ENCODE measurements around the gene MBTPS2. TPM values are rescaled to one million over a fixed set of nuclear protein-coding genes. Genes with fewer than 3 reads are reported as not detected.

The MBTPS2 gene
- 10 to 100 TPM; 14.0 to 14.4 TPM for total RNA-seq

GRCh38 chrX:21839334-21840192 lies at the start of gene MBTPS2:
Gene MBTPS2, plus strand, starts transcription at chrX:21839617. Its CDS starts 118 bp downstream, at chrX:21839735.
- Histone ChIP-seq H3K4me3 (peak within 1 kb of the TSS; percentile 56 to 57), H3K27ac (peak within 1 kb of the TSS; percentile 78 to 79), H3K4me1 (replicated peaks) (no peaks in the 10 kb centered on the region), H3K36me3 (no peaks in the 10 kb centered on the region), H3K9me3 (no peaks in the 10 kb centered on the region), H3K27me3 (replicated peaks; ENCODE audit: insufficient read depth) (no peaks in the 10 kb centered on the region)
- WGBS, result 1% methylated on average over 14 of the region's 61 CpGs
- peak; percentile 80 for TF ChIP-seq POLR2AphosphoS5 (IDR thresholded peaks at IDR 0.05)
- TF ChIP-seq POLR2A (IDR thresholded peaks at IDR 0.05), result peak; percentile 29
- TF ChIP-seq CTCF (IDR thresholded peaks at IDR 0.05), result peak in 3 of 4 experiments; percentile 11 to 40 (median 19)
- intact Hi-C loops (cut with DNase I), result loop anchor here (10.0 kb wide), 1 partner anchor 1315 kb away; no protein-coding TSS in a partner anchor
- DNase-seq (ENCODE audit: low spot score), result peak; percentile 70

- Histone ChIP-seq H3K9me3 (no peaks in the 10 kb centered on the region), H3K36me3 (no peaks in the 10 kb centered on the region), H3K4me1 (replicated peaks) (no peaks in the 10 kb centered on the region), H3K4me3 (no peak overlapping the region), H3K27ac (no peak overlapping the region), H3K27me3 (replicated peaks; ENCODE audit: insufficient read depth) (no peaks in the 10 kb centered on the region)
- TF ChIP-seq POLR2AphosphoS5 (IDR thresholded peaks at IDR 0.05), result no peak
- no peak for TF ChIP-seq POLR2A (IDR thresholded peaks at IDR 0.05)
- no peak for TF ChIP-seq CTCF (IDR thresholded peaks at IDR 0.05)
- 48% methylated on average over 6 of the region's 6 CpGs for WGBS
- no peak for DNase-seq (ENCODE audit: low spot score)
- intact Hi-C loops (cut with DNase I), result no loop called here
These were observed 40.7 kb upstream of the MBTPS2 start for GRCh38 chrX:21798677-21799219.

GRCh38 chrX:21799767-21800166 lies 39.6 kb upstream of the MBTPS2 start:
- H3K9me3 ChIP-seq, result no peaks in the 10 kb centered on the region
- intact Hi-C loops (cut with DNase I), result no loop called here
- no peaks in the 10 kb centered on the region for H3K4me1 ChIP-seq (replicated peaks)
- no peak for DNase-seq (ENCODE audit: low spot score)
- no peak overlapping the region for H3K4me3 ChIP-seq
- TF ChIP-seq CTCF (IDR thresholded peaks at IDR 0.05) (no peak), POLR2AphosphoS5 (IDR thresholded peaks at IDR 0.05) (no peak), POLR2A (IDR thresholded peaks at IDR 0.05) (no peak)
- H3K27ac ChIP-seq, result no peak overlapping the region
- H3K27me3 ChIP-seq (replicated peaks; ENCODE audit: insufficient read depth), result no peaks in the 10 kb centered on the region
- WGBS, result 83% methylated on average over 6 of the region's 6 CpGs
- H3K36me3 ChIP-seq, result no peaks in the 10 kb centered on the region

- no peaks in the 10 kb centered on the region for H3K9me3 ChIP-seq
- 6% methylated on average over 1 of the region's 1 CpG for WGBS
- peak; percentile 4 for DNase-seq (ENCODE audit: low spot score)
- intact Hi-C loops (cut with DNase I), result no loop called here
- no peaks in the 10 kb centered on the region for H3K36me3 ChIP-seq
- H3K27me3 ChIP-seq (replicated peaks; ENCODE audit: insufficient read depth), result no peaks in the 10 kb centered on the region
- TF ChIP-seq POLR2A (IDR thresholded peaks at IDR 0.05) (no peak), POLR2AphosphoS5 (IDR thresholded peaks at IDR 0.05) (no peak)
- H3K27ac ChIP-seq, result no peak overlapping the region
- H3K4me1 ChIP-seq (replicated peaks), result no peaks in the 10 kb centered on the region
- no peak overlapping the region for H3K4me3 ChIP-seq
These were observed 39.1 kb upstream of the MBTPS2 start for GRCh38 chrX:21800344-21800770.

GRCh38 chrX:21802054-21802670 lies 37.3 kb upstream of the MBTPS2 start:
- Histone ChIP-seq H3K4me3 (no peak overlapping the region), H3K27ac (no peak overlapping the region), H3K9me3 (no peaks in the 10 kb centered on the region), H3K36me3 (no peaks in the 10 kb centered on the region), H3K4me1 (replicated peaks) (no peaks in the 10 kb centered on the region), H3K27me3 (replicated peaks; ENCODE audit: insufficient read depth) (no peaks in the 10 kb centered on the region)
- DNase-seq (ENCODE audit: low spot score), result no peak
- intact Hi-C loops (cut with DNase I), result no loop called here
- WGBS, result 41% methylated on average over 7 of the region's 7 CpGs
- no peak for TF ChIP-seq POLR2A (IDR thresholded peaks at IDR 0.05)
- no peak for TF ChIP-seq POLR2AphosphoS5 (IDR thresholded peaks at IDR 0.05)
- no peak for TF ChIP-seq CTCF (IDR thresholded peaks at IDR 0.05)
